DND-41 (cell line): ENCODE measurements around the gene ITIH3.

Source experiments
- ATAC-seq: fragments of 200-7000 bp; cut with Tn5 transposase; 3 replicates; pipeline ENCODE4 v1.9.1; 2021; ENCODE audit warnings: low read depth; ENCODE audit not compliant: insufficient read depth
- DNase-seq: peaks from one replicate; pipeline ENCODE4 v3.0.0-alpha.2; 2020
- H2AFZ ChIP-seq: 2 replicates; pipeline ENCODE4 v1.6.0; 2012; ENCODE audit warnings: low read depth, low read length
- H3K27ac ChIP-seq: 2 replicates; pipeline ENCODE4 v1.5.1; 2012; ENCODE audit warnings: low read length, inconsistent platforms
- H3K27me3 ChIP-seq: fragments of 200-600 bp; sonication (generic); 2 replicates; pipeline ENCODE4 v1.6.0; 2012; ENCODE audit warnings: low read length, mild to moderate bottlenecking, inconsistent platforms; ENCODE audit not compliant: insufficient read depth, poor library complexity
- H3K36me3 ChIP-seq: 2 replicates; pipeline ENCODE4 v1.5.1; 2012; ENCODE audit warnings: low read length, inconsistent platforms; ENCODE audit not compliant: insufficient read depth
- H3K4me1 ChIP-seq: 2 replicates; pipeline ENCODE4 v1.5.1; 2012; ENCODE audit warnings: mild to moderate bottlenecking, low read length; ENCODE audit not compliant: insufficient read depth
- H3K4me2 ChIP-seq: 2 replicates; pipeline ENCODE4 v1.6.0; 2012; ENCODE audit warnings: mild to moderate bottlenecking, moderate library complexity, low read length, inconsistent platforms; ENCODE audit not compliant: insufficient read depth
- H3K4me3 ChIP-seq, 2 experiments: fragments of 200-600 bp in 1 of 2; shearing (Covaris generic) in 1 of 2; 2 replicates each; pipeline ENCODE4 v1.5.1; 2012 to 2016; ENCODE audit warnings: inconsistent platforms in 2 of 2, low read length in 2 of 2, mild to moderate bottlenecking in 2 of 2, low read depth in 1 of 2, moderate library complexity in 1 of 2
- H3K79me2 ChIP-seq: 2 replicates; pipeline ENCODE4 v1.6.0; 2012; ENCODE audit warnings: low read length, inconsistent platforms; ENCODE audit not compliant: insufficient read depth
- H3K9ac ChIP-seq: 2 replicates; pipeline ENCODE4 v1.6.0; 2012; ENCODE audit warnings: low read depth, mild to moderate bottlenecking, inconsistent platforms, low read length, moderate library complexity
- H3K9me3 ChIP-seq: 2 replicates; pipeline ENCODE4 v1.5.1; 2012; ENCODE audit warnings: low read length, moderate library complexity, mild to moderate bottlenecking, inconsistent platforms; ENCODE audit not compliant: insufficient read depth, severe bottlenecking
- H4K20me1 ChIP-seq: 2 replicates; pipeline ENCODE4 v1.6.0; 2012; ENCODE audit warnings: low read length; ENCODE audit not compliant: insufficient read depth
- CTCF ChIP-seq: IDR thresholded peaks from 2 replicates; pipeline ENCODE4 v1.5.1; 2012; ENCODE audit warnings: borderline replicate concordance, low read length, moderate library complexity, mild to moderate bottlenecking; ENCODE audit not compliant: poor library complexity, severe bottlenecking; ENCODE audit errors: extremely low read depth
- EZH2 ChIP-seq: IDR thresholded peaks from 3 replicates; pipeline ENCODE4 v1.6.1; 2012; ENCODE audit warnings: borderline replicate concordance, low read depth, mild to moderate bottlenecking, moderate library complexity, low read length, inconsistent platforms; ENCODE audit not compliant: severe bottlenecking

The ITIH3 gene

GRCh38 chr3:52842424-52842823, 47.8 kb downstream of the ITIH3 start:
- no peaks in the 10 kb centered on the region for H3K4me1 ChIP-seq
- H3K36me3 ChIP-seq: peaks cover 18% of the 10 kb centered on the region
- H4K20me1 ChIP-seq: no peaks in the 10 kb centered on the region
- no peak overlapping the region for H3K4me3 ChIP-seq
- H3K79me2 ChIP-seq: no peaks in the 10 kb centered on the region
- no peak for DNase-seq
- TF ChIP-seq EZH2: no peak
- TF ChIP-seq CTCF: no peak
- no peaks in the 10 kb centered on the region for H3K27me3 ChIP-seq
- H3K9ac ChIP-seq: no peak overlapping the region
- ATAC-seq: no peak
- no peak overlapping the region for H2AFZ ChIP-seq
- no peak overlapping the region for H3K4me2 ChIP-seq
- no peak overlapping the region for H3K27ac ChIP-seq
- no peaks in the 10 kb centered on the region for H3K9me3 ChIP-seq

GRCh38 chr3:52843108-52843865, 48.7 kb downstream of the ITIH3 start:
- no peak overlapping the region for H3K27ac ChIP-seq
- no peak overlapping the region for H2AFZ ChIP-seq
- no peaks in the 10 kb centered on the region for H3K9me3 ChIP-seq
- TF ChIP-seq EZH2 (no peak), CTCF (no peak)
- no peak overlapping the region for H3K4me2 ChIP-seq
- peaks cover 20% of the 10 kb centered on the region for H3K36me3 ChIP-seq
- H3K79me2 ChIP-seq: no peaks in the 10 kb centered on the region
- no peaks in the 10 kb centered on the region for H3K4me1 ChIP-seq
- no peaks in the 10 kb centered on the region for H3K27me3 ChIP-seq
- DNase-seq: no peak
- H4K20me1 ChIP-seq: no peaks in the 10 kb centered on the region
- ATAC-seq: no peak
- H3K9ac ChIP-seq: no peak overlapping the region
- H3K4me3 ChIP-seq: no peak overlapping the region

- H3K9me3 ChIP-seq: no peaks in the 10 kb centered on the region
- H2AFZ ChIP-seq: no peak overlapping the region
- DNase-seq (no peak), ATAC-seq (no peak)
- no peaks in the 10 kb centered on the region for H4K20me1 ChIP-seq
- H3K9ac ChIP-seq: no peak overlapping the region
- no peaks in the 10 kb centered on the region for H3K27me3 ChIP-seq
- H3K27ac ChIP-seq: no peak overlapping the region
- H3K79me2 ChIP-seq: no peaks in the 10 kb centered on the region
- peaks cover 26% of the 10 kb centered on the region for H3K36me3 ChIP-seq
- no peak for TF ChIP-seq EZH2
- no peak for TF ChIP-seq CTCF
- no peak overlapping the region for H3K4me3 ChIP-seq
- no peaks in the 10 kb centered on the region for H3K4me1 ChIP-seq
- no peak overlapping the region for H3K4me2 ChIP-seq
Observed at GRCh38 chr3:52843881-52844280, 49.3 kb downstream of the ITIH3 start.

GRCh38 chr3:52844290-52844975, 49.8 kb downstream of the ITIH3 start:
- no peaks in the 10 kb centered on the region for H3K79me2 ChIP-seq
- H3K4me2 ChIP-seq: no peak overlapping the region
- H3K4me1 ChIP-seq: no peaks in the 10 kb centered on the region
- DNase-seq (no peak), ATAC-seq (no peak)
- no peaks in the 10 kb centered on the region for H3K9me3 ChIP-seq
- TF ChIP-seq CTCF (no peak), EZH2 (no peak)
- no peak overlapping the region for H3K4me3 ChIP-seq
- H3K27ac ChIP-seq: no peak overlapping the region
- H4K20me1 ChIP-seq: no peaks in the 10 kb centered on the region
- no peak overlapping the region for H2AFZ ChIP-seq
- no peaks in the 10 kb centered on the region for H3K27me3 ChIP-seq
- no peak overlapping the region for H3K9ac ChIP-seq
- peaks cover 31% of the 10 kb centered on the region for H3K36me3 ChIP-seq
